Lung (tissue), 12 donors: Measurements from ENCODE around the gene C4orf51. TPM values are rescaled to one million over a fixed set of nuclear protein-coding genes. Genes with fewer than 3 reads are reported as not detected.

Experiments
- ATAC-seq: fragments of 200-7000 bp; cut with Tn5 transposase; one replicate; pipeline ENCODE4 v1.9.1; 2020; ENCODE audit warnings: moderate number of reproducible peaks; ENCODE audit not compliant: insufficient read depth, low FRiP score
- DNase-seq, 3 donors: peaks; one replicate each; pipeline ENCODE4 v3.0.0-alpha.2; 2013 to 2017
- H3K27ac ChIP-seq, 2 donors: one replicate each; pipeline ENCODE4 v1.5.1; 2013; ENCODE audit warnings: mild to moderate bottlenecking in 2 of 2, moderate library complexity in 2 of 2, control low read depth in 1 of 2, inconsistent platforms in 1 of 2, low read depth in 1 of 2, low read length in 1 of 2
- H3K27me3 ChIP-seq, 3 donors: one replicate each; pipeline ENCODE4 v1.5.1; 2013; ENCODE audit warnings: low read length in 2 of 3; ENCODE audit not compliant: control insufficient read depth in 3 of 3, insufficient read depth in 3 of 3
- H3K36me3 ChIP-seq, 4 donors: one replicate each; pipeline ENCODE4 v1.5.1; 2013; ENCODE audit warnings: low read length in 4 of 4, mild to moderate bottlenecking in 1 of 4, moderate library complexity in 1 of 4; ENCODE audit not compliant: control insufficient read depth in 4 of 4, insufficient read depth in 4 of 4
- H3K4me1 ChIP-seq, 5 donors: one replicate each; pipeline ENCODE4 v1.5.1; 2013; ENCODE audit warnings: low read length in 5 of 5, mild to moderate bottlenecking in 2 of 5, moderate library complexity in 1 of 5; ENCODE audit not compliant: control insufficient read depth in 5 of 5, insufficient read depth in 5 of 5
- H3K4me3 ChIP-seq: one replicate; pipeline ENCODE4 v1.5.1; 2013; ENCODE audit warnings: mild to moderate bottlenecking, control low read depth, moderate library complexity
- H3K9ac ChIP-seq, 2 donors: one replicate each; pipeline ENCODE4 v1.5.1; 2013; ENCODE audit warnings: low read length in 2 of 2, control low read depth in 1 of 2; ENCODE audit not compliant: insufficient read depth in 1 of 2
- H3K9me3 ChIP-seq, 4 donors: one replicate each; pipeline ENCODE4 v1.5.1; 2013; ENCODE audit warnings: low read length in 3 of 4, mild to moderate bottlenecking in 1 of 4, moderate library complexity in 1 of 4; ENCODE audit not compliant: control insufficient read depth in 4 of 4, insufficient read depth in 3 of 4
- WGBS, 2 donors: extraction: QIAGEN DNeasy Blood & Tissue Kit; methylation state at CpG; one replicate each; pipeline ENCODE4 v1.1.7; 2013; 5-methylcytosine and 5-hydroxymethylcytosine counted together
- polyA plus RNA-seq, 2 donors: library from polyadenylated mRNA; stranded (reverse); fragments of 200-250 nt; gene quantifications; one replicate each; pipeline ENCODE4 v1.2.1, GENCODE V29; 2013
- total RNA-seq, 2 donors: library from RNA; depleted of rRNA in 1 of 2; stranded (reverse); fragments of >200 nt in 1 of 2; gene quantifications; one replicate each; pipeline ENCODE4 v1.2.1, GENCODE V29; 2014 to 2021
- TF ChIP-seq, protein P1 (sequence below): IDR thresholded peaks from 2 replicates; pipeline ENCODE4 v1.5.1; 2012; ENCODE audit warnings: mild to moderate bottlenecking; ENCODE audit errors: control extremely low read depth, extremely low read depth
- donor health status: control.
- donor health status: control.
- donor health status: Bipolar disorder and iron deficiency.
- donor health status: healthy.
- donor health status: DM: yes; HTN: yes; CAD: no.

Gene C4orf51
- total and polyA plus RNA-seq, 4 donors = not detected

DNA sequence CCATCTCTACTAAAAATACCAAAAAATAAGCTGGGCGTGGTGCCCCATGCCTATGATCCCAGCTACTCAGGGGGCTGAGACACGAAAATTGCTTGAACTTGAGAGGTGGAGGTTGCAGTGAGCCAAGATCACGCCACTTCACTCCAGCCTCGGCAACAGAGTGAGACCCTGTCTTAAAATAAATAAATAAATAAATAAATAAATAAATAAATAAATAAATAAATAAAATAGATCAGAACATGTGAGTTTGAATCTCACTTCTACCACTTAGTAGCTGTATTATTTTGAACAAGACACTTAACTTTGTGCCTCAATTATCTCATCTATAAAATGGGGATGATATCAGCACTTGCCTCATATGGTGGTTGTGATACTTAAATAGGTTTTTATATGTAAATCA, 90.2 kb downstream of the C4orf51 start:
- WGBS, 2 donors = 84 to 85% methylated on average over 4 of the region's 4 CpGs
- no peaks in the 10 kb centered on the region for H3K27me3 ChIP-seq
- H3K4me1 ChIP-seq = peaks cover 0 to 1% (median 0%) of the 10 kb centered on the region in 5 donors
- no peak overlapping the region for H3K27ac ChIP-seq
- H3K4me3 ChIP-seq = no peak overlapping the region
- ATAC-seq (no peak), DNase-seq (no peak)
- no peak overlapping the region for H3K9ac ChIP-seq
- H3K9me3 ChIP-seq = peaks cover 0 to 3% (median 0%) of the 10 kb centered on the region in 4 donors
- peaks cover 5 to 29% (median 18%) of the 10 kb centered on the region in 4 donors for H3K36me3 ChIP-seq
- TF ChIP-seq, protein P1, sequence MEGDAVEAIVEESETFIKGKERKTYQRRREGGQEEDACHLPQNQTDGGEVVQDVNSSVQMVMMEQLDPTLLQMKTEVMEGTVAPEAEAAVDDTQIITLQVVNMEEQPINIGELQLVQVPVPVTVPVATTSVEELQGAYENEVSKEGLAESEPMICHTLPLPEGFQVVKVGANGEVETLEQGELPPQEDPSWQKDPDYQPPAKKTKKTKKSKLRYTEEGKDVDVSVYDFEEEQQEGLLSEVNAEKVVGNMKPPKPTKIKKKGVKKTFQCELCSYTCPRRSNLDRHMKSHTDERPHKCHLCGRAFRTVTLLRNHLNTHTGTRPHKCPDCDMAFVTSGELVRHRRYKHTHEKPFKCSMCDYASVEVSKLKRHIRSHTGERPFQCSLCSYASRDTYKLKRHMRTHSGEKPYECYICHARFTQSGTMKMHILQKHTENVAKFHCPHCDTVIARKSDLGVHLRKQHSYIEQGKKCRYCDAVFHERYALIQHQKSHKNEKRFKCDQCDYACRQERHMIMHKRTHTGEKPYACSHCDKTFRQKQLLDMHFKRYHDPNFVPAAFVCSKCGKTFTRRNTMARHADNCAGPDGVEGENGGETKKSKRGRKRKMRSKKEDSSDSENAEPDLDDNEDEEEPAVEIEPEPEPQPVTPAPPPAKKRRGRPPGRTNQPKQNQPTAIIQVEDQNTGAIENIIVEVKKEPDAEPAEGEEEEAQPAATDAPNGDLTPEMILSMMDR = no peak

DNA sequence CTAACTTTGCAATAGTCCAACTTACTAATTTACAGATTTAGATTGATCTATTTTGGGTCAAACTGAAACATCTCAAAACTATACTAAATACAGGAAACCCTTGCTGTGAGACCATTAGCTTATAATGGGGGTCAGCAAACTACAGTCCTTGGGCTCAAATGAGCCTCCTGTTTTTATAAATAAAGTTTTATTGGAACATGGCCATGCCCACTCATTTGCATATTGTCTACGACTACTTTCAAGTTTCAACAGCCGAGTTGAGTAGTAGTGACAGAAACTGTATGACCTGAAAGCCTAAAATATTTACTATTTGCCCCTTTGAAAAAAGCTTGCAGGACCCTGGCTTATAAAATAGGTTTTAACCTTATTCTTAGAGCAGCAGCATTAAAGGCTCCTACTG, 92.4 kb downstream of the C4orf51 start:
- H3K27ac ChIP-seq = no peak overlapping the region
- TF ChIP-seq, protein P1 = no peak
- H3K4me3 ChIP-seq = no peak overlapping the region
- H3K4me1 ChIP-seq = peaks cover 0 to 1% (median 0%) of the 10 kb centered on the region in 5 donors
- no peak overlapping the region for H3K9ac ChIP-seq
- DNase-seq (no peak), ATAC-seq (no peak)
- H3K9me3 ChIP-seq = no peaks in the 10 kb centered on the region
- peaks cover 3 to 19% (median 14%) of the 10 kb centered on the region in 4 donors for H3K36me3 ChIP-seq
- H3K27me3 ChIP-seq = no peaks in the 10 kb centered on the region
- 92% methylated on average over 2 of the region's 2 CpGs for WGBS, 2 donors

DNA sequence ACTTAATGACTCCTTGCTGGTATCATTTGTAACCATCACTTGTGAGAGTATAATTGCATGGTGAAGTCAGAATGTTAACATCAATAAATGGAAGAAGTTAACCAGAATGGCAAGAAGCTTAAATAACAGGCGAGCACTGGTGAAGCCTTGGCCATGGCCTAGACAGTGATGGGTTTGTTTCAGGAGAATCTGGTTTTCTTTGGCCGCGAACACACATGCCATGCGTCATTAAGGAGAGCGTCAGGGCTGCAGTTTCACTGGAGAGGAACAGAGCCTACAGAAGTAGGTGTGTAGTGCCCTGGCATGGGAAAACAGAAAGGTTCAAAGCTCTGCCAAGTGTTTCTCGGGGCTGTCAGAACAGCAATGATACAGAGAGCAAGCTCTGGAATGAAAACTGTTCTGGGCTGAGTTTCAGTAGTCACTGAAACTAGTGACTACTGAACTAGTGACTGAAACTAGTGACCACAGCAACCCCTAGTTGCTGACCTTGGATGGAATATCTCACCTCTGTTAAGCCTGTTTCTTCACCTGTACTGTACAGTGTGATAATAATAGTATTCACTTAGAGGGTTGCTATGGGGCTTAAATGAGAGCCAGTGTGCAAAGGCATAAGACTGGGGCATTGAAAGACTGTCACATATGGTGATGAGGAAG, 93.8 kb downstream of the C4orf51 start:
- no peak overlapping the region for H3K4me3 ChIP-seq
- H3K4me1 ChIP-seq = peaks cover 0 to 1% (median 0%) of the 10 kb centered on the region in 5 donors
- H3K9ac ChIP-seq = no peak overlapping the region
- WGBS, 2 donors = 95 to 96% methylated on average over 6 of the region's 6 CpGs
- H3K27ac ChIP-seq = peak overlapping the region in 1 of 2 donors; percentile 64
- no peaks in the 10 kb centered on the region for H3K9me3 ChIP-seq
- H3K36me3 ChIP-seq = peaks cover 3 to 18% (median 12%) of the 10 kb centered on the region in 4 donors
- TF ChIP-seq, protein P1 = no peak
- DNase-seq (no peak), ATAC-seq (no peak)
- H3K27me3 ChIP-seq = no peaks in the 10 kb centered on the region
